ENCODE measurements around the gene ZNF516. TPM values are rescaled to one million over a fixed set of nuclear protein-coding genes. Genes with fewer than 3 reads are reported as not detected.

ZNF516 gene
- total RNA-seq, 1 donor from 2014 or later: 14.8 TPM

DNA sequence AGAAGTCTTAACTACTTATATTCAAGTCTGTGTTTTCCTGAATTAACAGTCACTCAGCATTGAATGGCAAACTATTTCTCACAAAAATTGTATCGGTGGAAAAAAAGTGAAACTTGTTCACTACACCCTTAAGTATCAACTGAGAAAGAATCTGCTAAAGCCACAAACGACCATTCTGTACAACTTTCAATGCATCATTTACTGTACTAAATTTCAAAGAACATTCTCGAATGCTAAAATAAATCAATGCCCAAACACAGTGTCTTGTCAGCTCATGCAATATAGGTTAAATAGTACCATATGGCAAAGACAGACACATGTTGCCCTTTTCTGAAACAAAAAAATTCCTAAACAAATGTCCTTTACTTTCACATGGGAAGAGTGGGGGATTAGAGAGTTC, 9.0 kb downstream of the ZNF516 start:
- DNase-seq (ENCODE audit: low read depth): no peak
- TF ChIP-seq, protein P1, sequence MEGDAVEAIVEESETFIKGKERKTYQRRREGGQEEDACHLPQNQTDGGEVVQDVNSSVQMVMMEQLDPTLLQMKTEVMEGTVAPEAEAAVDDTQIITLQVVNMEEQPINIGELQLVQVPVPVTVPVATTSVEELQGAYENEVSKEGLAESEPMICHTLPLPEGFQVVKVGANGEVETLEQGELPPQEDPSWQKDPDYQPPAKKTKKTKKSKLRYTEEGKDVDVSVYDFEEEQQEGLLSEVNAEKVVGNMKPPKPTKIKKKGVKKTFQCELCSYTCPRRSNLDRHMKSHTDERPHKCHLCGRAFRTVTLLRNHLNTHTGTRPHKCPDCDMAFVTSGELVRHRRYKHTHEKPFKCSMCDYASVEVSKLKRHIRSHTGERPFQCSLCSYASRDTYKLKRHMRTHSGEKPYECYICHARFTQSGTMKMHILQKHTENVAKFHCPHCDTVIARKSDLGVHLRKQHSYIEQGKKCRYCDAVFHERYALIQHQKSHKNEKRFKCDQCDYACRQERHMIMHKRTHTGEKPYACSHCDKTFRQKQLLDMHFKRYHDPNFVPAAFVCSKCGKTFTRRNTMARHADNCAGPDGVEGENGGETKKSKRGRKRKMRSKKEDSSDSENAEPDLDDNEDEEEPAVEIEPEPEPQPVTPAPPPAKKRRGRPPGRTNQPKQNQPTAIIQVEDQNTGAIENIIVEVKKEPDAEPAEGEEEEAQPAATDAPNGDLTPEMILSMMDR (conservative IDR thresholded peaks at IDR 0.05; ENCODE audit: low read depth, low read length): no peak

DNA sequence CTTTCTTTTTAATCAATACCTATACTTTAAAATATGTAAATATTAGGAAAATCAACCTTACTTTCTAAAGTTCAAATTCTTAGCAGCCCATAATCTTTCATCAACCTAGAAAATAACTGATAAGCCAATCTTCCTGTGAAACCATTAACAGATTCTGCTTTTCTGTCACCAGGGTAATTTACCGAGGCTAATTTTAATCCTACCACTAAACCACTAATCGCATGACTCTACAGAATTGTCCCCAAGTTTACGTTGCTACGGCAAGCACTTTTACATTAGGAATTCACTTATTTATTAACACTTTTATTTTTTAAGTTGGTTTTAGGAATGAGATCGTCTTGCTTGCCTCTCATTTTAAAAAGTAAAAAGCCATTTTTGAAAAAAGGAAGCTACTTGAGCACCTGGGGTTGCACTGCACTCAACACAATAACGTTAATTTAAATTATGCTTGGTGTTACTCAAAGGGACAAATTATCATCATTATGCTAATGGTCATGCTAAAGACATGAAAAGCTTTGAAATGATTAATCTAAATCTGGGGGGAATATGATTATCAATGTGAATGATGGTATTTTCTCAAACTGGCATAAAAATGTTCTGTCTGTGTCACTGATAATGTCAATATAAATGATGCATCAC, 10.2 kb downstream of the ZNF516 start:
- DNase-seq (ENCODE audit: low read depth): no peak
- no peak overlapping the region for H3K4me3 ChIP-seq (ENCODE audit: low read depth, low read length)
- TF ChIP-seq, protein P1 (conservative IDR thresholded peaks at IDR 0.05; ENCODE audit: low read depth, low read length): no peak

More for the DNA sequence above, 9.0 kb downstream of the ZNF516 start:
- H3K4me3 ChIP-seq (ENCODE audit: low read depth, low read length): no peak overlapping the region

DNA sequence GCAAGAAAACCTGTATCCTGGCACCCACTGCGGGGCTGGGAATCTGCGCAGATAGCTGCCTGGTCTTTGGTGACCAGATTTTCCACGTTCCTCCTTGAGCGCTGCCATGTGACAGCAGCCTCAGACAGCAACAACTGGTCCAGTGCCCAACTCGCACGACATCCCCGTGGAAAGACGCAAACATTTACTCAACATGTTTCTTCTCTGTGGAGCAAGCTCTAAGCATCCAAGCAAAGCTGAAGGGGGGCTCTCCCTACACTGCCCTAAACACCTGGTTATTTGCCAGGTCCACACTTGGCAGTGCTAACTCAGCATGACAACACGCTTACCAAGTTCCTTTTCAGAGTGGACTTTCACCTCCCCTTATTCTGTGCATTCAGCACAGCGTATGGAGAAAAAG, 11.3 kb downstream of the ZNF516 start:
- TF ChIP-seq, protein P1 (conservative IDR thresholded peaks at IDR 0.05; ENCODE audit: low read depth, low read length): no peak
- DNase-seq (ENCODE audit: low read depth): no peak
- H3K4me3 ChIP-seq (ENCODE audit: low read depth, low read length): no peak overlapping the region

DNA sequence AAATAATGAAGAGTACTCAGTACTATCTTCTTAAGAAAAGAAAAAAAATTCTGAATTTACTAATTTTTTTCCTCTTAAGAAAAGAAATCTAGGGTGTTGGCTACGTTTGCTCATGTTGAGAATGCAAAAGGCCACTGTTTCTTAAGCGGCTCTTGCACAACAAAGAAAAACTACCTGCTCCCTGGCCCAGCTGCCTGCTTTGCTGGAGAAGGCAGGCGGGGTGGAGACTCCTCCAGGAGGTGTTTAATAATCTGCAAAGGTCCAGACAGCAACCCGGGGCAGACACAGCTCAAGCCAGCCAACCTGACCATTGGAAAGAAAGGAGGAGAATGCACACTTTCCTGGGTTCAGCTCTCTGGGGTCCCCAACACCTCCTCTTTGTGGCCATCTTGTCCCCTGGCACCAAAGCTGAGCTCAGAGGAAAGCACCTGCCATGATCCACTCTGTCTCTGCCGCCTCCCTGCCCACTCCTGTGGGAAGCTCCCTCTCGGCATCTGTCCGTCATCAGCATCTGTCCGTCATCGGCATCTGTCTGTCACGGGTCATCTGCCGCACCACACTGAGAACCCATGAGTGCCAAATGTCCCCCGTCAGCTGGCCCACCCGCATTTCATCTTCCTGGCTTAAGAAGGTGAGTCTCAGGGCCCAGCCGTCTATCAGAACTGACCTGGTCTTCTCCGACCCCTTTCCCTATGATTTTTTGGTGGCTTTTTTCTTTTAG, 11.9 kb downstream of the ZNF516 start:
- no peak overlapping the region for H3K4me3 ChIP-seq (ENCODE audit: low read depth, low read length)
- TF ChIP-seq, protein P1 (conservative IDR thresholded peaks at IDR 0.05; ENCODE audit: low read depth, low read length): no peak
- DNase-seq (ENCODE audit: low read depth): no peak

DNA sequence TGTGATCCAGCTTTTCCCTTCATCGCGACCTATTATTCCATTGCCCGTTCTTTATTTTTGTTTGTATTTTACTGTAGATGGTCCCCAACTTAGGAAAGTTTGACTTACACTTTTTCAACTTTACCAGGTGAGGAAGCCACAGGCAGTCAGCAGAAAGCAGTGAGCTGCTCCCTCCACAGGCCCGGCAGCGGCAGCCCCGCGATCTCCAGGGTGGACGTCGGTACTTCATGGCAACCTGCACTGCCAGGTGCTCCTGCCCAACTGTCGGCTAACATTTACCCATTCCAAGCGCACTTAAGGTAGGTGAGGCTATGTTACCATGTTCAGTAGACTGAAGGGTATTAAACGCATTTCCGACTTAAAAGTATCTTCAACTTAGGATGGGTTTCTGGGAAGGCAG, 12.8 kb downstream of the ZNF516 start:
- no peak for DNase-seq (ENCODE audit: low read depth)
- TF ChIP-seq, protein P1 (conservative IDR thresholded peaks at IDR 0.05; ENCODE audit: low read depth, low read length): no peak

DNA sequence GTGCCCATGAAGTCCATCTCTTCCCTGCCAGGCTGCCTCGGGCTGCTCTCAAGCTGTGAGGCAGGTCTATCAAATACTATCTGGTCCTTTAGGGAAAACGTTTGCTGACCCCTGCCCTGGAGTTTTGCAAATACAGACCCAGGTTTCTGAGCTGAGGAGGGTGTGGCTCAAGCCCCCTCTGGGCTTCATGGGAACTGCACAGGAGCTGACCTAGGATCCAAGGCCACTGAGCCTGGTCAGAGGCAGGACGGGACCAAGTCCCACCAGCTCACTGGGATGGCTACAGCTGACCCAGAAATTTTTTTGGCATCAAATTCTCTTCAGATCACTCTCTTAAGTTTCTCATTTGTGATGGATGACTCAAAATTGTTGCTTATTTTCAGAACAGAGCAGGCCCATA, 14.1 kb downstream of the ZNF516 start:
- TF ChIP-seq, protein P1 (conservative IDR thresholded peaks at IDR 0.05; ENCODE audit: low read depth, low read length): peak; percentile 25
- no peak for DNase-seq (ENCODE audit: low read depth)
- no peak overlapping the region for H3K4me3 ChIP-seq (ENCODE audit: low read depth, low read length)

More for the DNA sequence above, 12.8 kb downstream of the ZNF516 start:
- no peak overlapping the region for H3K4me3 ChIP-seq (ENCODE audit: low read depth, low read length)
